OCI-LY1 (cell line): ENCODE measurements around the gene SNRPA1.

Experiments used
- H2AFZ ChIP-seq: fragments of 200-600 bp; sonication (generic), shearing (Covaris generic); 2 replicates; pipeline ENCODE4 v1.6.0; 2014; ENCODE audit warnings: antibody characterized with exemption, mild to moderate bottlenecking, low read length
- H3F3A ChIP-seq: fragments of 200-600 bp; sonication (generic), shearing (Covaris generic); 2 replicates; pipeline ENCODE4 v1.6.0; 2014; ENCODE audit warnings: mild to moderate bottlenecking, antibody characterized with exemption, low read length, moderate library complexity; ENCODE audit not compliant: insufficient read depth
- H3K27ac ChIP-seq: fragments of 200-600 bp; sonication (generic); 2 replicates; pipeline ENCODE4 v1.5.1; 2014; ENCODE audit warnings: low read length, mixed run types, mild to moderate bottlenecking, low read depth; ENCODE audit not compliant: poor library complexity, severe bottlenecking
- H3K27me3 ChIP-seq: fragments of 200-600 bp; sonication (generic); 2 replicates; pipeline ENCODE4 v1.6.0; 2014; ENCODE audit warnings: antibody characterized with exemption, mild to moderate bottlenecking, low read length, moderate library complexity; ENCODE audit not compliant: insufficient read depth
- H3K36me3 ChIP-seq: fragments of 200-600 bp; sonication (generic); 2 replicates; pipeline ENCODE4 v1.6.1; 2014; ENCODE audit warnings: mild to moderate bottlenecking, antibody characterized with exemption, low read length, moderate library complexity, mixed read lengths; ENCODE audit not compliant: insufficient read depth
- H3K4me1 ChIP-seq: fragments of 200-600 bp; sonication (generic); 2 replicates; pipeline ENCODE4 v1.5.1; 2014; ENCODE audit warnings: mild to moderate bottlenecking, low read length, moderate library complexity; ENCODE audit not compliant: insufficient read depth, severe bottlenecking
- H3K4me2 ChIP-seq: fragments of 200-600 bp; sonication (generic), shearing (Covaris generic); 2 replicates; pipeline ENCODE4 v1.6.1; 2014; ENCODE audit warnings: low read length
- H3K4me3 ChIP-seq: fragments of 200-600 bp; sonication (generic); 2 replicates; pipeline ENCODE4 v1.5.1; 2014; ENCODE audit warnings: low read length, low read depth, mild to moderate bottlenecking, mixed read lengths; ENCODE audit not compliant: poor library complexity, severe bottlenecking
- H3K79me2 ChIP-seq: fragments of 200-600 bp; shearing (Covaris generic); 2 replicates; pipeline ENCODE4 v1.6.1; 2016; ENCODE audit warnings: mixed run types, low read length, mixed read lengths; ENCODE audit not compliant: insufficient read depth
- H3K9ac ChIP-seq: fragments of 200-600 bp; sonication (generic), shearing (Covaris generic); 2 replicates; pipeline ENCODE4 v1.6.1; 2014; ENCODE audit warnings: mild to moderate bottlenecking, low read length, mixed read lengths
- H3K9me2 ChIP-seq: fragments of 200-600 bp; sonication (generic), shearing (Covaris generic); 2 replicates; pipeline ENCODE4 v1.6.1; 2014; ENCODE audit warnings: low read depth, mild to moderate bottlenecking, low read length, mixed read lengths
- H3K9me3 ChIP-seq: fragments of 200-600 bp; shearing (Covaris generic); 2 replicates; pipeline ENCODE4 v1.6.1; 2014; ENCODE audit warnings: low read length, mixed read lengths
- H4K20me1 ChIP-seq: fragments of 200-600 bp; sonication (generic), shearing (Covaris generic); 2 replicates; pipeline ENCODE4 v1.6.0; 2016; ENCODE audit warnings: mild to moderate bottlenecking, low read length; ENCODE audit not compliant: insufficient read depth
- EZH2 ChIP-seq: fragments of 200-600 bp; sonication (generic), shearing (Covaris generic); IDR thresholded peaks from 2 replicates; pipeline ENCODE4 v1.8.0; 2017; ENCODE audit warnings: borderline replicate concordance, mixed run types, mild to moderate bottlenecking, antibody characterized with exemption, low read length, moderate library complexity, mixed read lengths
- TF ChIP-seq, protein P1 (sequence below): fragments of 200-600 bp; sonication (generic), shearing (Covaris generic); IDR thresholded peaks from 2 replicates; pipeline ENCODE4 v1.5.1; 2017; ENCODE audit warnings: mild to moderate bottlenecking, antibody characterized with exemption, low read length, moderate library complexity, mixed read lengths

Gene SNRPA1

DNA sequence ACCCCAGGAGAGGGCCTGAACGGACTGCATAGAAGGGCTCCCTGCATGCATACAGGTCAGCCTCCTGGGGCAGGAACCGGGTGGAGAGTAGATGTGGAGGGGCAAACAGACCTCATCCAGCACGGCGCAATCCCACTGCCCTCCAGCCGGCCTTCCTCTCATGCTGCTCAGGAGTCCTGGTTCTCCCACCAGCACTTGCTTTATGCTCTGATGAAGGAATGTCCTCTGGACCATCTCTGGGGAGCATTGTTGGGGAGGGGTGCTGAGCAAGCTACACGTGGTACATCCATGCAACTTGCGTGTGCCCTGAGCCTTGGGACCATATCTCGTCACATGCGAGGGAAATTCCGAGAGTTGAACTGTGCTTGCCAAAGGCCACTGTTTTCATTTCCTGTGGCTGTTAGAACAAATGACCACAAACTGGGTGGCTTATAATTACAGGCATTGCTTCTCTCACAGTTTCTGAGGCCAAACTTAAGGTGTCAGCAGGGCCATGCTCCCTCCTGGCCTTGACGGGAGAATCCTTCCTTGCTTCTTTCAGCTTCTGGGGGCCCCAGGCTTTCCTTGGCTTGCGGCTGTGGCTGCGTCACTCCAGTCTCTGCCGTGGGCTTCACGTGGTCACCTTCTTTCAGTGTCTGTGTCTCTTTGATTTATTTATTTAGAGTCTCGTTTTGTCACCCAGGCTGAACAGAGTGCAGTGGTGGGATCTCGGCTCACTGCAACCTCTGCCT lies 30.0 kb downstream of the SNRPA1 start:
- no peaks in the 10 kb centered on the region for H3K79me2 ChIP-seq
- no peak overlapping the region for H3K4me2 ChIP-seq
- no peaks in the 10 kb centered on the region for H3K4me1 ChIP-seq
- 0 out of 2 replicates have a peak, but pooled peaks cover 2% of the 10 kb centered on the region for H3K27me3 ChIP-seq
- no peak overlapping the region for H3K9ac ChIP-seq
- no peaks in the 10 kb centered on the region for H3K9me2 ChIP-seq
- no peaks in the 10 kb centered on the region for H4K20me1 ChIP-seq
- no peak overlapping the region for H3K4me3 ChIP-seq
- H3K9me3 ChIP-seq: no peaks in the 10 kb centered on the region
- H2AFZ ChIP-seq: no peak overlapping the region
- H3K36me3 ChIP-seq: peaks cover 1% of the 10 kb centered on the region
- no peak overlapping the region for H3K27ac ChIP-seq
- no peaks in the 10 kb centered on the region for H3F3A ChIP-seq
- TF ChIP-seq, protein P1, sequence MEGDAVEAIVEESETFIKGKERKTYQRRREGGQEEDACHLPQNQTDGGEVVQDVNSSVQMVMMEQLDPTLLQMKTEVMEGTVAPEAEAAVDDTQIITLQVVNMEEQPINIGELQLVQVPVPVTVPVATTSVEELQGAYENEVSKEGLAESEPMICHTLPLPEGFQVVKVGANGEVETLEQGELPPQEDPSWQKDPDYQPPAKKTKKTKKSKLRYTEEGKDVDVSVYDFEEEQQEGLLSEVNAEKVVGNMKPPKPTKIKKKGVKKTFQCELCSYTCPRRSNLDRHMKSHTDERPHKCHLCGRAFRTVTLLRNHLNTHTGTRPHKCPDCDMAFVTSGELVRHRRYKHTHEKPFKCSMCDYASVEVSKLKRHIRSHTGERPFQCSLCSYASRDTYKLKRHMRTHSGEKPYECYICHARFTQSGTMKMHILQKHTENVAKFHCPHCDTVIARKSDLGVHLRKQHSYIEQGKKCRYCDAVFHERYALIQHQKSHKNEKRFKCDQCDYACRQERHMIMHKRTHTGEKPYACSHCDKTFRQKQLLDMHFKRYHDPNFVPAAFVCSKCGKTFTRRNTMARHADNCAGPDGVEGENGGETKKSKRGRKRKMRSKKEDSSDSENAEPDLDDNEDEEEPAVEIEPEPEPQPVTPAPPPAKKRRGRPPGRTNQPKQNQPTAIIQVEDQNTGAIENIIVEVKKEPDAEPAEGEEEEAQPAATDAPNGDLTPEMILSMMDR: no peak
- TF ChIP-seq EZH2: no peak

DNA sequence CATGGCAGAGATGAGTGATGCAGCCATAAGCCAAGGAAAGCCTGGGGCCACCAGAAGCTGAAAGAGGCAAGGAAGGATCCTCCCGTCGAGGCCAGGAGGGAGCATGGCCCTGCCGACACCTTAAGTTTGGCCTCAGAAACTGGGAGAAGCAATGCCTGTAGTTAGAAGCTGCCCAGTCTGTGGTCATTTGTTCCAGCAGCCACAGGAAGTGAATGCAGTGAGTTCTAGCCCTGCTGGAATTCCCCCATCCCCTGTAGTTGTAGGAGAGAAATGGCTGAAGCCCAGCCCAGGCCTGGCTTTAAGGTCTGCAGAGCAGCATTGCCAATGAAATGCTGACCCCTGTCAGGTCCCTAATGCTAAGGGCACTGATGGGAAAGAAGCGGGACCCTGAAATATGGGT lies 31.0 kb downstream of the SNRPA1 start:
- no peaks in the 10 kb centered on the region for H3K36me3 ChIP-seq
- no peak overlapping the region for H3K4me3 ChIP-seq
- no peak overlapping the region for H3K27ac ChIP-seq
- H3K9me2 ChIP-seq: no peaks in the 10 kb centered on the region
- H4K20me1 ChIP-seq: no peaks in the 10 kb centered on the region
- H3K4me1 ChIP-seq: no peaks in the 10 kb centered on the region
- H2AFZ ChIP-seq: no peak overlapping the region
- no peaks in the 10 kb centered on the region for H3K9me3 ChIP-seq
- H3F3A ChIP-seq: no peaks in the 10 kb centered on the region
- 0 out of 2 replicates have a peak, but pooled peaks cover 2% of the 10 kb centered on the region for H3K27me3 ChIP-seq
- no peaks in the 10 kb centered on the region for H3K79me2 ChIP-seq
- no peak for TF ChIP-seq EZH2
- TF ChIP-seq, protein P1: no peak
- H3K4me2 ChIP-seq: no peak overlapping the region
- no peak overlapping the region for H3K9ac ChIP-seq

DNA sequence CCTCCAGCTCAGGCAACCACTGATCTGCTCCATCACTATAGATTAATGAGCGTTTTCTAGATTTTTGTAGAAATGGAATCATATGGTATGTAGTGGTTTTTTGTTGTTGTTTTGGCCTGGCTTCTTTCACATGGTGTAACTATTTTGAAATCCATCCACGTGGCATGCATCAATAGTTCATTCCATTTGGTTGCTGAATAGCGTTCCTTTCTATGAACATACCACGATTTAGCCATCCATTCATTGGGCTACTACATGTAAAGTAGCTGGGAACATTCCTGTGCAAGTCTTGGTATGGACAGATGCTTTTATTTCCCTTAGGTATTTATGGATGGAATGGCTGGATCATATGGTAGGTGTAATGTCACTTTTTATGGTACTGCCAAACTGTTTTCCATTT lies 32.5 kb downstream of the SNRPA1 start:
- H3F3A ChIP-seq: no peaks in the 10 kb centered on the region
- no peaks in the 10 kb centered on the region for H3K9me2 ChIP-seq
- TF ChIP-seq EZH2: no peak
- TF ChIP-seq, protein P1: no peak
- H3K36me3 ChIP-seq: no peaks in the 10 kb centered on the region
- no peak overlapping the region for H3K4me2 ChIP-seq
- no peak overlapping the region for H2AFZ ChIP-seq
- 0 out of 2 replicates have a peak, but pooled peaks cover 7% of the 10 kb centered on the region for H3K27me3 ChIP-seq
- no peak overlapping the region for H3K4me3 ChIP-seq
- no peak overlapping the region for H3K27ac ChIP-seq
- no peaks in the 10 kb centered on the region for H3K4me1 ChIP-seq
- no peaks in the 10 kb centered on the region for H3K9me3 ChIP-seq
- no peaks in the 10 kb centered on the region for H4K20me1 ChIP-seq
- no peak overlapping the region for H3K9ac ChIP-seq
- H3K79me2 ChIP-seq: no peaks in the 10 kb centered on the region
